GM19452 (cell line): ENCODE measurements around the gene ADAMTSL3.

Experiments used
- ATAC-seq: cut with Tn5 transposase; IDR thresholded peaks from one replicate; pipeline ENCODE4 v1.9.1; 2021; ENCODE audit not compliant: unreplicated experiment

The ADAMTSL3 gene

DNA sequence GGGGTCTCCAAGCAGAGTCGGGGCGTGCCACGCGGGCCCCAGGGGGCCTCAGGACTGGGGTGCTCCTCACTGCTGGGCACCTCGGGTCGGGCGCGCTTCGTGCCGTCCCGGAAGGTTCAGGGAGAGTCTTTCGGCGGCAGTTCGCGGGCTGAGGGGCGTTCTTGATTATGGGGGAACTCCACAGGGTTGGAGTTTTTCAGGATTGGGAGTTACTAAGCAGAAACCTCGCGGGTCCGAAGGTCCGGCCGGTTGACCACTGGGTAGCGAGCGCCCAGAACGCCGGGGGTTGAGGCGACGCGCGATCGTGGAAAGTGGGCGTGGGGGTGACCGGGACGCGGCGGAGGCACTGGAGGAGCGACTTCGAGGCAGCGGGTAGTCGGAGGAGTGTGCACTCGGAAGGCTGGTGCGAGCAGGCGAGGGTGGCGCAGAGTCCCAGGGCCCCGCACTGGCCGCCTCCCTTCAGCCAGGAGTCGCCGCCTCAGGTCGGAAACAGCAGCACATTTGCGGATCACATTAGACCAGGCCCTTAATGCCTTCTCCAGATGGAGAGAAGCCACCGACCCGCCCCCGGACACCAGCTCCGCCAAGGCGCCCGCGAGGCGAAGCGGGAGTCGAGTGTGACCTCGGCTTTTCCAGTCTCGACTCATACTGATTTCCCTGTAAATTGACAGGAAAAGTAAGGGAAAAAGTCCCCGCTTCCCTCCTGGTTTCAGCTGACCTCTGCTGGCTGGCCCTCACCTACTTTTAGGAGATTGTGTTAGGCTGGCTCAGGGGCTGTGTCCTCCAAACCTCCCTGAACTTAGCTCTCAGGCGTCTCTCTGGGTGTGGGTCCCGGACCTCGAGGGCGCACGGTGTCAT is 685 bp downstream of the ADAMTSL3 start:
- no peak for ATAC-seq

DNA sequence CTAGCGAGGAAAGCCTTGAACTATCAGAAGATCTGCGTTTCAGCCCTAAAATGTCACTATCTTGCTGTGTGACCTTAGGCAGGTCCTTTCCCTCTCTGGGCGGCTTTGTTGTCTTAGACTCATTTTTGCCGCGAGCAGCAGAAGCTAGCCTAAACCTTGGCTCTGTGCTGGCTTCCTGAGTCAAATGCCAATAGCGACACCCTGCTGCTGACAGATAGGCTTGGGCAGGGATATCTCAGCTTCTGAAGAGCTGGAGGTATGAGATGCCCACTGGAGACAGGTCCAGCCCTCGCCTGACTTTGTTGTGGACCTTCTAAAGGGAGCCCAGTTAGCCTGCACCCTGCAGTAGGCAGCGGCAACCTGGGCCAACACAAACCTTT is 1.3 kb downstream of the ADAMTSL3 start:
- no peak for ATAC-seq

DNA sequence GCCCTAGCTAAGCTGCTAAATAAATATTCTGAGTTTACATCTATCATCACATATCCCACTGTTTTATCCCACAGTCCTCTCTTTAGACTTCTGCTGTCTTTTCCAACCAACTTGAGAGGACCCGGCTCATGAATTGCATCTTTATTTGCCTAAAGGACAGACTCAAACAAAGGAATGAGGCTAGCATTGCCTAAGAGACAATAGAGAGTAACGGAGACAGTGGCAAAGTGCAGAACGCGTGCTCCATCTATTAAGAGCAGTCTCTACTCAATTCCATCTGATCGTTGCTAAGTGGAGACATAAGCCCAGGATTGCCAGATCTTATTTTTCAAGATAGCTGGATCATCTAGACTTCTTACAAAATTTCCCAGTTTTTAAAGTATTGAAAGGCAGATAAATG is 2.3 kb downstream of the ADAMTSL3 start:
- ATAC-seq = no peak

DNA sequence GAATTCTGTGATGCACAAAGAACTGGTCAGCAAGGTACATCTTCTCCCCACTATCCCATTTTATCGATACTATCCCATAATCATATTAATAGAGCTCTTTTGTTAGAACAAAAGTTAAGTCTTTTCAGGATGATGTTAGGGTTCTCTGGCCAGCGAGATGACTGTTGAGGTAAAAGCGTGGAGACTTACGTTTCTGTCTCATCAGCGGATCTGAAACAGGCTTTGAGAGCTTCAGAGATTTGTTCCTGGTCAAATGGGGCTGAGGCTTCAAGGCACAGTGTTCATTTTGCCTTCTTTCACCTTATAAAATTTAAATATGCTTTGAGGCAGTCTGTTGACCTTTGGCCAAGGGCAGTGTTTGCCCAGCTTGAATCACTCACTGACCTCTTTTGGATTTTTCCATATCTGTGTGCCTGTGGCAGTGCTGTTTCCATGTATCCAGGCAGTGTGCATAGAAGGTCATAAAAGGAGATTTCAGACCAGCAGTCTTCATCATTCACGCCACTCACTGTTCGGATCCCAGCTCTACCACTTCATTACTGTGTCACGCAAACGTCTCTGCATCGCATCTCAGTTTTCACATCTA is 3.1 kb downstream of the ADAMTSL3 start:
- no peak for ATAC-seq

DNA sequence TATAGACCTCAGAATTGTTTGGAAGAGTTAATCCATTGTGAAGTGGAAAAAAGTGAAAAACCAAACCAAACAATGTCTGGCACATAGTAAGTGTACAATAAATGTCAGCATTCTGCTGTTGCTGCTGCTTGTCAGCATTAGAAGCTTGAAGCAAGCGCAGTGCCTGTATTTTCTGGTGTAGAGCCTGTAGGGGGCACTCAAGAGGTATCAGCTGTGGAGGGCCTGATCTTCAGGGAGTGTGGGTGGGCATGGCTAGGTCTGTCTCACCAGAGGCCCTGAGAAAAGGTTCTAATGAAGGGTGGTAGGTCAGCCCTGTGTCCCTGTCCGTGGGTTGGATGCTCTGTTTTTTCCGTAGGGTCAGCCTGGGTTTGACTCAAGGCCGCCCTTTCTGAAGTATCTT is 3.6 kb downstream of the ADAMTSL3 start:
- no peak for ATAC-seq

DNA sequence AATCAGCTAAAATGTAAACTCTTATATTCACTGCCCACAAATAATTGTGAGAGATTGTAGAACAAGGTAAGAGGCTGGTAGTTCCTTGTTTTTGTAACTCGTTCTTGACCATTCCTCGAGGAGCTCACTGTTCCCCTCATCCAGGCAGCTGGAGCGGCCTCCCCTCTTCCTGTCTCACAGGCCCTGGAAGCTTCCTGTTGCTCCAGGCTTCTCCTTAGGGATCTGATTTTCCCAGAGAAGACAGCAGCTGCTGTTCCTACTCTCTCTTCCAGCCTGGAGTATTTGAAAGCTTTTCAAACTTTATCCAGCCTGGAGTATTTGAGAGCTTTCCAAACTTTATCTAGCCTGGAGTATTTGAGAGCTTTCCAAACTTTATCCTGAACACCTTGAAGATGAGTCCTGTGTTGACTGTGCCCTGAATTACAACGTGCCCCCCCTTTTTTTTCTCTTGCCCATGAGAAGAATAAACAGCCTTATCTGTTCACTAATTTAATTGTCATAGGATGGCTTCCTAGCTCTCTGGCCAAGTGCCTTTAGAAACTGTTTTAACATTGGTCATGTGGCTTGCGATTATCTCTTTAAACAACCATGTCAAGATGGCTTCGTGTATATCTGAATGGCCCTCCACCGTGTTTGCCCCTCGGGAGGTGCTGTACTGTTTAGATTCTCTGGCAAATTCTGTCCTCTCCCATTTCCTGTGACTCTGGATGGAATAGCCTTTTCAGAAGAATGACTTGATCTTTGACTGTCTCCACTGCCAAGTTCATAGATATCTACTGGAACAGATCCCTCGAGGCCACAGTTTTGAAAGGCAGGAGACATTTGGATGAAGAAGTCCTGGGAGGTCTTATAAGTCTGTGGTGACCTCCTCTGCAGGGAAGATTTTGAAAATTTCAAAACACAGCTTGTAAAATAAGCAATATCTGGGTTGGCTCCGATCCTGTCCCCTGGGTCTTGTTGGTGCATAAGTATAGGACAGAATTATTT is 4.8 kb downstream of the ADAMTSL3 start:
- no peak for ATAC-seq

DNA sequence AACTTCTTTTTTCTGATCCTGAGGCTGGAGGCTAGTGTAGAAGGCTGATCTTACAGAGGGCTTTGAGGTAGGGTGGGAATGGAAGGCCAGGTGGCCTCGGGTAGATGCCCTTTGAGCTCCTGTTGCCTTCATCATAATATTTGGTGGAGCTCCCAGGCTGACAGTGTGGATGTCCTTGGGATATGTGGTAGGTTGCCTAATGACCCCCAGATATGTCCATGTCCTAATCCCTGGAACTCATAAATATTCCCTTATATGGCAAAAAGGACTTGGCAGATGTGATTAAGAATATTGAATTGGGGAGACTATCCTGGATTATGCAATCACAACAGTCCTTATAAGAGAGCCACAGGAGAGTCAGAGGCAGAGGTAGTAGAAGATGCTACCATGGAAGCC is 5.5 kb downstream of the ADAMTSL3 start:
- ATAC-seq = no peak

DNA sequence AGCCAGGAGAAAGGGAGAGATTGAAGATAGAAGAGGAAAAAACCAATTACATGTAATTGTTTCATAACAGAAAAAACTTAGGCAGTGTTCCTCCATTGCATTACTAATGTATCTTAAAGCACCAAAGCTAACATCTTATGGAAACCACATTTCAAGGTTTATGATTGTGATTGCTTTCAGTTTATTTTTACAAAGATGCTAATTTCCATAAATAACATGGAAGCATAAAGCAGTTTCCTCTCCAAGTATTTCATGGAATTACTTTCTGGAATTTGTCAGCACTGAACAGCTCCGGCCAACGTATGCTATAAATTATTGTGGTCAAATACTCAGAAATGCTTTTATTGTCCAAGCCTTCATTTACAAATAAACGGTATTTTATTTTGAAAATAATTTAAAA is 11.6 kb downstream of the ADAMTSL3 start:
- no peak for ATAC-seq

DNA sequence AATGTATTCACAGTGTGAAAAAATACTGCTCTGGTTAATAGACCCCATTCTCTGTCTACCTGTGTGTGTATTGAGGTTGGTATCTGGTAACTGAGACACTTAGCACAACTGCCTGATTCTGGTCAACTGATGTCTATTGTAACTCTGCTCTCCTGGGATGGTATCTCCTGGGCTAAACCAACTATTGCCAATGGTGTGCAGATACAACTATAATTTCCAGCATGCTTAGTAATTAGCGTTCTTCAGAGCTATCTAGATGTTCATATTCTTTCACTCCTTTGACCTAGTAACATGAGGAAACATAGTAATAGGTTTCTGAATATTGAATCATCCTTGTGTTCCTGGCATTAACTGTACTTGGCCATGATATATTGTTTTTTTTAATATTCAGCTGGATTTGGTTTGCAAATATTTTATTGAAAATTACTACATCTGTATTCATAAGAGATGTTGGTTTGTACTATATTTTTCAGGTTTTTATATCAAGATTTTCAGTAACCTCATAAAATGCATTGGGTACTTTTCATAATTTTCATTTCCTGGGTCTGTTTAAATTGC is 16.8 kb downstream of the ADAMTSL3 start:
- no peak for ATAC-seq

DNA sequence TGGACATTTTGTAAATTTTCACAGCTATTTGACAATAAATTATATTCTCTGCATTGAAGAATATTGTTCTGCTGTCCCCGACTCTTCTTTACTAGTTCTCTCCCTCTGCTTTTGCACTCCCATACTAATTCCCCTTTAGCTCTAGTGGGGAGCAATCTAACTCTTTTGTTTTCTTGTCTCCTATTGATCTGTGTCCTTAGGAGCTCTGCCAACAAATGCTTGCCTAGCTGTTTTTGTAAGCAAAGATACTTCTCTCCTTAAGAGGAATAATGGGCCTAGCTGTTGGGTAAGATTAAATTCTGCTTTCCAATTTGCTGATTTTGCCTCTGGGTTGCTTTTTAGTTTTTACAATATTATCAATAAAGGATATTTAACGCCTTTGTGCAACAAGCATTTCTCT is 17.7 kb downstream of the ADAMTSL3 start:
- no peak for ATAC-seq

DNA sequence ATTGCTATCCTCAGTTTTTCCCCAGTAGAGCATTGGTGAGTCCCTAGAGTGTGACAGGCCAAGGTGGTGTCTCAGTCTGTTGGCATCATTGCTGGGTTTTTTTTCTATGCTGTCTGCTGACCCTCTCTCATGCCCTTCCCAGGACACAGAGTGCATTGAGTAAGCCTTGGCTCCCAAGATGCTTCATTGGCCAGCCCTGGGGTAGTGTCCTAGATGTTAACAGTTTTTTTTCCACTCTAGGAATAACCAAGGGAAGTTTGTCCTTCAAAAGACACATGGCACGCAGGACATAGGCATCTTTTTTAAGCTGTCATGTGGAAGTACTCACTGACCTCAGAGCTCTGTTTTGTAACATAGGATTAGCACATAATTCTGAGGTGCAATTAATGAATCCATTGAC is 19.5 kb downstream of the ADAMTSL3 start:
- no peak for ATAC-seq

DNA sequence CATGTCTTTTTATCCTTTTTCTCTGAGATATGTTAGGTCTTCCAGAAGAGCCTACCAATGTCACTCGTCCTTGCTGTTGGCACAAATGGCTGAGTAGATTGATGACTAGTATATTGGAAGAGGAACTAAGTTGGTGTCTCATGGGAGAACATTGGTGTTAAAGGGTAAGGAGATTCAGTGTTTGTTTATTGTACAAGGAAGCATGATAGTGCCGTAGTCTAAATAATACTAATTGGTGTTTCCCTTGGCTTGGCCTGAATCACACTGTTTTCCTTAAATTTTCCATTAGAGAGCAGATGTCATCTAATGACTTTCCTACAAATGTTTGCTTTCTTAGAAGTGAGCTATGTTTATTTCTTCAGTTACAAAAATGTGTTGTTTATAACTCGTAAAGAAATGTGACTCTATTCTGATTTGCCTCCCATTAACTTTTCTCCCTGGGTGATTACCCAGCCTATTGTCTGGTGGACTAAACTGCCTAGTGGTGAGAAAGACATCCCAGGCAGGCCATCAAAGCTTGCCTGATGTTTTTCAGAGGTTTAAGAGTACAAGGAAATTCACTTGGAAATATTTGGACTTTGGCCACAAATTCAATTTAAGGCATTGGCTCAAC is 28.7 kb downstream of the ADAMTSL3 start:
- ATAC-seq = no peak

DNA sequence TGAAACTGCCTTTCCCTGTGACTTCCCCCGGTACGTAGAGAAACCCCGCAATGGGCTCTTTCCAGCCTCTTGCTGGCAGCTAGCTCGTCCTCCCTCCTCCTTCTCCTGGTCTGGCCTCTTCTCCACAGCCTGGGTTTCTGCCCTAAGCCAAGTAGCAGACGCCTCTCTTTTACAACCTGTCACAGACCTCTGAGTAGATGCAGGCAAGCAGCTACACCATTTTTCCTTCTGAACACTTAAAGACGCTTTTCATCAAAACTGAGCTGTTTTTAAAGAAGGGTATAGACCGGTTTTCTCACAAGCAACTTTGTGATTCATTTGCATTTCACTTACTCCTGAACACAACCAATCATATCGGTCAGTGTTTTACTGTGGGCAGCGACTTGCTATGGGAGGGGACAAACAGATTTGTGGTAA is 32.0 kb downstream of the ADAMTSL3 start:
- ATAC-seq = no peak

DNA sequence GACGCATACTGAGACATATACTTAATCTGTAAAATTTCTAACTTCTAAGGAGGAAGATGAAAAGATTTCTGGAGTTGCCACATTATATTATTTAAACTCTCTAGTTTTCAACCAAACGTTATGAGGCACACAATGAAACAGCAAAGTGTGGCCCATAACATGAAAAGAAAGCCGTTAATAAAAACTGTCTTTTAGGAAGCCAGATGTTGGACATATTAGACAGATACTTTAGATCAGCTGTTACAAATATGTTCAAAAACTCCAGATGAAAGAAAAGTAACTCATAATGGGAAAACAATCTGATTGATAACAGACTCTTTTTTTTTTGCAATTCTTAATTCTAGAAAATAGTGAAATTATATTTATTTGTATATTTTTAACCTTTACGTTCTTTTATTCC is 34.3 kb downstream of the ADAMTSL3 start:
- no peak for ATAC-seq

DNA sequence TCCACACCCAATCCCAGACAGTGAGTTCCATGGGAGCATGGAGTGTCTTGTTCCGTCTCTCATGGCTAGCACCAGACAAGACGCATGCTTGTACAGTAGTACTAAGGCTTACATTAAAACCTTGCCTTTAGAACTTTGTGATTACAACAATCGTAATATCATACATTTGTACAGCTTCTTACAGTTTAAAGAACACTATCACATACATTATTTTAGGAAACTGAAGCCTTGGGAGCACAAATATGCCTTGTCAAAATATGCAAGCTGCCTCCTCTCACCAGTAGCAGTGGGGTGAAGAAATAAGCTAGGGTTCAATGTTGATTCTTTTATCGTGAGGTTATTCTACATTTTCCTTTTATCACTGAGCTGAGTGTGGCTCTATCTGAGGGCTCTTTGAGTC is 36.8 kb downstream of the ADAMTSL3 start:
- no peak for ATAC-seq

DNA sequence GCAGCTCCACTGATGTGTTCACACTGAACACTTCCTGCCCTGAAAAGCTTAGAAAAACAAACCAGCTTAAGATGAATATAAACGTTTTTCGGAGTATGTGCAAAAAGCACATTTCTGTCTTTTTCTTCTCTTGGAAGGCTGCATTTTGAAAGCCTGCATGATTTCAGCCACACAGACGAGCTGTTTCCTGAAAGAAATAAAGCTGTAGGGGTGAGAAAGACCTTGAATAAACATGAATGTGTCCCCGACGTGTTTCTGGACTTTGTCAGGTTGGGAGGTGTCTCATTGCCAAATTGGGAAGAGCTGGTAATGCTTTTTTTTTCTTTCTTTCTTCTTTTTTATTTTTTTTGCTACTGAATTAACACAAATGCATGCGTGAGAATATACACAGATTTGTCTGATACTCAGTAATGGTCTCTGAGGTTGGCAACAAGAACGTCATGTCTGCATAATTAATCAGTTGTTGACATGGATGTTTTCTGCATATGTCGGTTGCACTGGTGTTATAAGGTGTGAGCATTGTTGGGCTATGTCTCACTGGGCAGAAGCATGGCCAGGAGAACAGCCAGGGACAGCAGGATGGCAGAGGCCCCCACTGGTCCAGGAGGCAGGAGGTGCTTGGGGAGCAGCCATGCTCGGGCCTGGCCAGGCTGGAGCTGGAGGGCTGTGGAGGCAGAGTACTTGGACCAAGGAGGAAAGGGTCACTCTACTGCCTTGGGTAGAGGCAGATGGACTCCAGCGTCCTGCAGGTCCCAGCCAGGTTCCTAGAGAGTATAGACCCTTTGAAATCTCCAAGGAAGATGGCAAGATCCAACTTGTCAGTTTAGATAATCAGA is 39.0 kb downstream of the ADAMTSL3 start:
- no peak for ATAC-seq

DNA sequence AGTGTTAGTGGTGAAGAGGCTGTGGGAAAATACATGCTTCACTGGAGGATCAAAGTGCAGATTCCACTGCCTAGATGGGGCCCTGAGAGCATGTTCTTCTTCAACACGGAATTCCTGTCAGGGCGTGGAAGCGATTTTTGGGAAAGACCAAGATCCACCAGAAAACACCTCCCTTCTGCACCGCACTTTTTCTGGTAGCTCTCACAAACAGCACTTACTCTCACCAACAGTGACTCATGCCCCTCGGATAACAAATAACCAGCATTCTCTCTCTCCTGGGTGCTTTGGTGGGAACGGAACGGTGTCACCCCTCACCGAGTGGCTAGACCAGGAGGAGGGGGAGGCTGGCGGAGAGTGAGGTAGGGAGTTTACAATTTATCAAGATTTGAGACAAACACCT is 40.1 kb downstream of the ADAMTSL3 start:
- no peak for ATAC-seq

DNA sequence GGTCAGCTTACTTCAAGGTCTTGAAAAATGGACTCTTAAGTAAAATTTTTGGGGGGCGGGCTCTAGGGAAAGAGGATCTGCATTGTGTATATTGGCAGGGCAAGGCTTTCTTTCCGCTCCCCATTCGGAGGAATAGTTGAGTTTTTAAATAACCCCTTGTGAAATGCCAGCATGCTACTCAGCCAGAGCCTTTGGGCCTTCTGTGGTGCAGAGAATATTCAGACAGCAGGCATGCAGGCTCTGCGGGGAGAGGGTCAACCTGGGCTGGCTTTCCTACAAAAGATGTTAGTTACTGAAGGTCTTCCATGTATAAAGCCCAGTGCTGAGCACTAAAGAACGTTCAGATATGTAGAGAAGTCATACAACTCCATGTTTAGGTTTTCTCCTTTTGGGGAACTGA is 40.6 kb downstream of the ADAMTSL3 start:
- ATAC-seq = no peak

DNA sequence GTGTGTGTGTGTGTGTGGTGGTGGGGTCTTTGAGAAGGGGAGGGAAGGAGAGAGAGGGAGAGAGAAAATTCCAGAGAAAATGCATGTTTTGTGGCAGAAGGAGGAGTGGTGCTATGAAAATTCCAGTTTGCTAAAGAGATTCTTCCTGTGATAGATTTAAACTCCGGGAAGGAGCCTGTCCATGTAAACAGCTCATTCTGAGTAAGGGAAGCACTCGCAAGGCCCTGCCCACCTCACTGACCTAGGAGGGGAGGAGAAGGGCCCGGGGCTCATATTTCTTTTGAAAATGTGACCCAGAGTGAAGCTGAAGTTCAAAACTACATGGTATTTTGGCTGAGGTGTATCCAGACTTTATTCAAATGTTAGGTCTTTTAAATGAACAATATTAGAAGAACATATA is 41.3 kb downstream of the ADAMTSL3 start:
- ATAC-seq = no peak

DNA sequence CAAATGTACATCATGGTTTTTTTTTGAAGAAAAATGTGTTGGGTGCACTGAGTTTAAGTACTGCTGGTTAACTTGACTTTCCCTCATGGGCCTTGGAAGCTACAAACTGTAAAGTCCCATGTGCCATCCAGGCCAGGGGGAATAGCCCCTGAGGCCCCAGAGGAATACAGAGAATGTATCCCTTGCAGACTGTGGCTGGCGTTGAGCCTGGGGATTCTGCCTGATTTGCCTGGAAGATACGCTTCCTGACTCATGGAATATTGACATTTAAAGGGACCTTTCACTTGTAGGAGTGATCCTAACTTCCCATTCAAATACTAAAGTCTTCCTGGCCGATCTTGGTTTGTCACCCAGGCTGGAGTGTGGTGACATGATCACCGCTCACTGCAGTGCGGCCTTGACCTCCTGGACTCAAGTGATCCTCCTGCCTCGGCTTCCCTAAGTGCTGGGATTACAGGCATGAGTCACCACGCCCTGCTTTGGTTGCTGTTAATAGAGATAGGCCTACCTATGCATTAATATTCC is 42.0 kb downstream of the ADAMTSL3 start:
- no peak for ATAC-seq
